Limb (tissue), 2 donors: ENCODE data around the gene ZNF124.
A peak's percentile ranks its signal among the peaks of the same experiment; 100 is the strongest.
"Not testable (repeated sequence)": the region's sequence is repeated elsewhere in the genome, so short reads cannot be mapped to it uniquely, and the experiment has no call there.

Source experiments
- DNase-seq, 2 donors: peaks; one replicate each; pipeline ENCODE4 v3.0.0-alpha.2; 2016; ENCODE audit errors: extremely low spot score in 2 of 2

Gene ZNF124

GRCh38 chr1:247172996-247173395, 1.2 kb upstream of the ZNF124 start:
- DNase-seq = no peak

GRCh38 chr1:247171443-247171842, 377 bp downstream of the ZNF124 start:
- not testable (repeated sequence) for DNase-seq

GRCh38 chr1:247165674-247166073, 6.1 kb downstream of the ZNF124 start:
- DNase-seq = no peak

- no peak for DNase-seq
Measured at GRCh38 chr1:247164694-247165093, 7.1 kb downstream of the ZNF124 start.

- DNase-seq = no peak
Measured at GRCh38 chr1:247156787-247157232, 15.0 kb downstream of the ZNF124 start.

GRCh38 chr1:247147781-247148180, 24.0 kb downstream of the ZNF124 start:
- DNase-seq = no peak

GRCh38 chr1:247147120-247147519, 24.7 kb downstream of the ZNF124 start:
- not testable (repeated sequence) for DNase-seq

- DNase-seq = no peak
Measured at GRCh38 chr1:247146671-247147070, 25.1 kb downstream of the ZNF124 start.

GRCh38 chr1:247145279-247145678, 26.5 kb downstream of the ZNF124 start:
- DNase-seq = no peak

GRCh38 chr1:247139557-247139956, 32.3 kb downstream of the ZNF124 start:
- DNase-seq = not testable (repeated sequence)

GRCh38 chr1:247131236-247131635, 40.6 kb downstream of the ZNF124 start:
- DNase-seq = no peak

- not testable (repeated sequence) for DNase-seq
Measured at GRCh38 chr1:247127519-247128282, 44.1 kb downstream of the ZNF124 start.

GRCh38 chr1:247126601-247127000, 45.2 kb downstream of the ZNF124 start:
- DNase-seq = not testable (repeated sequence)

GRCh38 chr1:247126166-247126565, 45.7 kb downstream of the ZNF124 start:
- DNase-seq = not testable (repeated sequence)

- no peak for DNase-seq
Measured at GRCh38 chr1:247121382-247121781, 50.4 kb downstream of the ZNF124 start.

GRCh38 chr1:247120408-247120668, 51.5 kb downstream of the ZNF124 start:
- DNase-seq = not testable (repeated sequence)

GRCh38 chr1:247119600-247120407, 52.0 kb downstream of the ZNF124 start:
- no peak for DNase-seq

GRCh38 chr1:247118946-247119446, 52.8 kb downstream of the ZNF124 start:
- DNase-seq = peak in 1 of 2 donors; percentile 36

GRCh38 chr1:247115545-247115944, 56.3 kb downstream of the ZNF124 start:
- no peak for DNase-seq

GRCh38 chr1:247115141-247115510, 56.7 kb downstream of the ZNF124 start:
- no peak for DNase-seq

- no peak for DNase-seq
Measured at GRCh38 chr1:247114351-247115140, 57.3 kb downstream of the ZNF124 start.

- DNase-seq = no peak
Measured at GRCh38 chr1:247113733-247114271, 58.0 kb downstream of the ZNF124 start.
